GM19452 (cell line): ENCODE measurements around the gene FAM193B.

ENCODE experiments used
- ATAC-seq: cut with Tn5 transposase; IDR thresholded peaks from one replicate; pipeline ENCODE4 v1.9.1; 2021; ENCODE audit not compliant: unreplicated experiment

The FAM193B gene

GRCh38 chr5:177516601-177517568 is 37.5 kb downstream of the FAM193B start, which contains the start of gene DDX41:
Gene DDX41 (minus strand): TSS chr5:177516961. CDS start chr5:177516945, 16 bp downstream.
- ATAC-seq, result peak; percentile 74

- ATAC-seq, result no peak
These were observed 38.8 kb downstream of the FAM193B start for GRCh38 chr5:177515580-177515979.

- ATAC-seq, result no peak
These were observed 39.8 kb downstream of the FAM193B start for GRCh38 chr5:177514541-177514940.

- no peak for ATAC-seq
These were observed 40.9 kb downstream of the FAM193B start for GRCh38 chr5:177513500-177513899.

GRCh38 chr5:177512736-177513380 is 41.5 kb downstream of the FAM193B start:
- ATAC-seq, result no peak

- ATAC-seq, result no peak
These were observed 42.3 kb downstream of the FAM193B start for GRCh38 chr5:177511796-177512675.

GRCh38 chr5:177511181-177511580 is 43.2 kb downstream of the FAM193B start:
- ATAC-seq, result no peak

GRCh38 chr5:177510567-177511053 is 43.8 kb downstream of the FAM193B start:
- peak; percentile 47 for ATAC-seq

GRCh38 chr5:177509991-177510566 is 44.3 kb downstream of the FAM193B start:
- ATAC-seq, result peak; percentile 33

- peak; percentile 18 for ATAC-seq
These were observed 44.9 kb downstream of the FAM193B start, which contains the start of gene DOK3 for GRCh38 chr5:177509381-177509951. Gene DOK3 (minus strand): TSS chr5:177509826. CDS start chr5:177509540, 286 bp downstream.

GRCh38 chr5:177508837-177509236 is 45.5 kb downstream of the FAM193B start:
- no peak for ATAC-seq

- ATAC-seq, result no peak
These were observed 46.1 kb downstream of the FAM193B start for GRCh38 chr5:177508221-177508611.

GRCh38 chr5:177507596-177508220 is 46.7 kb downstream of the FAM193B start:
- ATAC-seq, result no peak

- ATAC-seq, result no peak
These were observed 47.2 kb downstream of the FAM193B start for GRCh38 chr5:177507165-177507564.

- no peak for ATAC-seq
These were observed 49.3 kb downstream of the FAM193B start for GRCh38 chr5:177505075-177505474.

- no peak for ATAC-seq
These were observed 50.0 kb downstream of the FAM193B start for GRCh38 chr5:177504086-177505056.

- ATAC-seq, result no peak
These were observed 50.8 kb downstream of the FAM193B start for GRCh38 chr5:177503351-177504085.

- no peak for ATAC-seq
These were observed 51.5 kb downstream of the FAM193B start for GRCh38 chr5:177502886-177503285.
